Smooth muscle cell (in vitro differentiated cells): Measurements from ENCODE around the gene STPG2. TPM values are rescaled to one million over a fixed set of nuclear protein-coding genes. Genes with fewer than 3 reads are reported as not detected.

Source experiments
- DNase-seq: peaks from one replicate; lab custom pipeline; 2025; ENCODE audit not compliant: unreplicated experiment; lab: John Stamatoyannopoulos, UW
- H2AFZ ChIP-seq: fragments of 200-600 bp; sonication (generic); 2 replicates; pipeline ENCODE4 v1.6.0; 2016; ENCODE audit warnings: antibody characterized with exemption, low read depth, mild to moderate bottlenecking
- H3F3A ChIP-seq: fragments of 200-600 bp; sonication (generic); 2 replicates; pipeline ENCODE4 v1.6.0; 2017; ENCODE audit warnings: antibody characterized with exemption, low read depth
- H3K27ac ChIP-seq: fragments of 200-600 bp; sonication (generic); 2 replicates; pipeline ENCODE4 v1.5.1; 2016; ENCODE audit warnings: low read depth, mild to moderate bottlenecking
- H3K27me3 ChIP-seq: fragments of 200-600 bp; sonication (generic); 2 replicates; pipeline ENCODE4 v1.6.1; 2016; ENCODE audit warnings: low read depth, mild to moderate bottlenecking
- H3K36me3 ChIP-seq: fragments of 200-600 bp; sonication (generic); 2 replicates; pipeline ENCODE4 v1.5.1; 2016; ENCODE audit warnings: low read depth
- H3K4me1 ChIP-seq: fragments of 200-600 bp; sonication (generic); 2 replicates; pipeline ENCODE4 v1.5.1; 2016; ENCODE audit warnings: low read depth
- H3K4me2 ChIP-seq: fragments of 200-600 bp; sonication (generic); 2 replicates; pipeline ENCODE4 v1.6.0; 2016; ENCODE audit warnings: mild to moderate bottlenecking
- H3K4me3 ChIP-seq: fragments of 200-600 bp; sonication (generic); 2 replicates; pipeline ENCODE4 v1.5.1; 2016; ENCODE audit warnings: mild to moderate bottlenecking
- H3K79me2 ChIP-seq: fragments of 200-600 bp; sonication (generic); 2 replicates; pipeline ENCODE4 v1.6.0; 2016; ENCODE audit warnings: low read depth, mild to moderate bottlenecking
- H3K9ac ChIP-seq: fragments of 200-600 bp; sonication (generic); 2 replicates; pipeline ENCODE4 v1.6.0; 2016; ENCODE audit warnings: low read depth
- H3K9me3 ChIP-seq: fragments of 200-600 bp; sonication (generic); replicated peaks from 2 replicates; pipeline ENCODE4 v1.5.1; 2016; ENCODE audit warnings: low read depth
- H4K20me1 ChIP-seq: fragments of 200-600 bp; sonication (generic); 2 replicates; pipeline ENCODE4 v1.6.0; 2016; ENCODE audit warnings: low read depth
- CTCF ChIP-seq: fragments of 200-600 bp; sonication (generic); IDR thresholded peaks from 2 replicates; pipeline ENCODE4 v1.5.1; 2017; ENCODE audit warnings: borderline replicate concordance, mild to moderate bottlenecking, antibody characterized with exemption; ENCODE audit not compliant: insufficient read depth, poor library complexity, severe bottlenecking
- WGBS: methylation state at CpG from one replicate; pipeline ENCODE4 v1.1.7; 2016; ENCODE audit warnings: low lambda C conversion rate; 5-methylcytosine and 5-hydroxymethylcytosine counted together
- polyA plus RNA-seq: library from polyadenylated mRNA; unstranded; fragments of >200 nt; fragmentation: Nextera tagmentation; extraction: Ambion mirVana; gene quantifications from 2 replicates; pipeline ENCODE4 v1.2.1, GENCODE V29; 2016
- total RNA-seq: library from RNA; depleted of rRNA; stranded (reverse); fragments of >200 nt; gene quantifications from 2 replicates; pipeline ENCODE4 v1.2.3, GENCODE V29; 2014

STPG2 gene
- total and polyA plus RNA-seq, 2 experiments from 2014 or later, result 0.09 to 0.31 TPM

GRCh38 chr4:97867557-97868091 lies 275.7 kb downstream of the STPG2 start:
- Histone ChIP-seq H3K4me3 (no peak overlapping the region), H4K20me1 (no peaks in the 10 kb centered on the region), H2AFZ (no peak overlapping the region), H3K9ac (no peak overlapping the region), H3K4me2 (no peak overlapping the region), H3K9me3 (no peaks in the 10 kb centered on the region), H3K79me2 (no peaks in the 10 kb centered on the region), H3K27ac (no peak overlapping the region), H3K27me3 (no peaks in the 10 kb centered on the region), H3F3A (no peaks in the 10 kb centered on the region), H3K36me3 (no peaks in the 10 kb centered on the region), H3K4me1 (no peaks in the 10 kb centered on the region)
- 79% methylated on average over 1 of the region's 1 CpG for WGBS
- no peak for TF ChIP-seq CTCF
- DNase-seq, result no peak

GRCh38 chr4:97866821-97867556 lies 276.3 kb downstream of the STPG2 start:
- H3F3A ChIP-seq, result no peaks in the 10 kb centered on the region
- no peaks in the 10 kb centered on the region for H3K9me3 ChIP-seq
- H3K27me3 ChIP-seq, result no peaks in the 10 kb centered on the region
- no peak overlapping the region for H3K4me3 ChIP-seq
- no peak overlapping the region for H3K9ac ChIP-seq
- no peak overlapping the region for H2AFZ ChIP-seq
- no peak for DNase-seq
- H3K4me1 ChIP-seq, result no peaks in the 10 kb centered on the region
- H3K27ac ChIP-seq, result no peak overlapping the region
- H4K20me1 ChIP-seq, result no peaks in the 10 kb centered on the region
- no peak for TF ChIP-seq CTCF
- no peaks in the 10 kb centered on the region for H3K36me3 ChIP-seq
- no peaks in the 10 kb centered on the region for H3K79me2 ChIP-seq
- no peak overlapping the region for H3K4me2 ChIP-seq

- no peak for TF ChIP-seq CTCF
- no peak overlapping the region for H3K4me3 ChIP-seq
- no peaks in the 10 kb centered on the region for H3F3A ChIP-seq
- 97% methylated on average over 1 of the region's 1 CpG for WGBS
- H3K4me2 ChIP-seq, result no peak overlapping the region
- DNase-seq, result no peak
- no peaks in the 10 kb centered on the region for H3K79me2 ChIP-seq
- H3K4me1 ChIP-seq, result no peaks in the 10 kb centered on the region
- no peaks in the 10 kb centered on the region for H3K27me3 ChIP-seq
- no peaks in the 10 kb centered on the region for H4K20me1 ChIP-seq
- no peak overlapping the region for H3K27ac ChIP-seq
- no peaks in the 10 kb centered on the region for H3K36me3 ChIP-seq
- H3K9me3 ChIP-seq, result no peaks in the 10 kb centered on the region
- H2AFZ ChIP-seq, result no peak overlapping the region
- H3K9ac ChIP-seq, result no peak overlapping the region
Measured at GRCh38 chr4:97851115-97851514, 292.2 kb downstream of the STPG2 start.

GRCh38 chr4:97845758-97846157 lies 297.5 kb downstream of the STPG2 start:
- Histone ChIP-seq H3K4me2 (no peak overlapping the region), H3K36me3 (no peaks in the 10 kb centered on the region), H3K27me3 (no peaks in the 10 kb centered on the region), H3K9me3 (no peaks in the 10 kb centered on the region), H3K4me1 (no peaks in the 10 kb centered on the region), H3K27ac (no peak overlapping the region), H3K4me3 (no peak overlapping the region), H3K9ac (no peak overlapping the region), H4K20me1 (no peaks in the 10 kb centered on the region), H3F3A (no peaks in the 10 kb centered on the region), H3K79me2 (no peaks in the 10 kb centered on the region), H2AFZ (no peak overlapping the region)
- no peak for TF ChIP-seq CTCF
- DNase-seq, result no peak
